GM18873 (cell line): ENCODE data around the gene OLIG3.

Experiments used
- ATAC-seq: cut with Tn5 transposase; IDR thresholded peaks from one replicate; pipeline ENCODE4 v1.9.1; 2021; ENCODE audit warnings: mild to moderate bottlenecking, moderate library complexity, moderate number of reproducible peaks; ENCODE audit not compliant: unreplicated experiment, low FRiP score

OLIG3 gene

DNA sequence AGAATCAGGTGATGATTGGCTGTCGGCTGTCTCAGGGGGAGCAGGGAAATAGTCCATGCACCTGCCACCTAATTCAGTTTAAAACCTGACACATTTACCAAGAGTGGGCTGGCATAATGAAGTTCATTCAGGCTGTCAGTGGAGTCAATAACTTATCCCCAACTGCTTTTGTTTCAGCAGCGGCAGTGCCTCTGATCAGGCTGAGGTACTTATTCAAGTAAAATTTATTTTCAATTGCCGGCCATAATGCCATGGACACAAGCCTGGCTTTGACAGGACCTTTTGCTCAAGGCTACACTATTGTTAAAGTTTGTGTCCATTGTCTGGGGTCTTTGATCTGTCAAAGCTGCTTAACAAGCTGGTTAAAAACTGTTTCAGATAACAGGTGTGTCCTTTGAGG, 20.6 kb downstream of the OLIG3 start:
- no peak for ATAC-seq

DNA sequence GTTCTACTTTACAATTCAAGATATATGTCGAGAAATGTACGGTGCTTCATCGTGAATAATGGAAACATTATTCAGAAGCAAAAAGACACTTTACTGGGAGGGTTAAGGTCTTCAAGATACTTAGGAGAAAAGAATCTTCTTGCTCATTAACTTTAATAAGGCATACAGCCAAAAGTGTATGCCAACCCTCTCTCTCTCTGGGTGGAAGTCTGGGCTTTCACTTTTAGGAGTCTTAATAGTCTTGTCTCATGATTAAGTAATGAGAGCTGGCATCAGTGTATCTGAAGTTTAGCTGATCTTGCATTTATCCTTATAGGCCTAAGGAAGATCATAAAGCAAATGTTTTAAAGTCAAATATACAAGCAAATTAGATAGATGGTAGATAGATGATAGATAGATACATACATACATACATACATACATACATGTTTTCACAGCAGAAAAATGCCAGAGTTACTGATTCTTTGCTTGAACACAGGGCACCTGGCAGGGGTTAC, 21.5 kb downstream of the OLIG3 start:
- ATAC-seq, result no peak

- ATAC-seq, result no peak
Observed at GRCh38 chr6:137471986-137472385, 22.2 kb downstream of the OLIG3 start.

DNA sequence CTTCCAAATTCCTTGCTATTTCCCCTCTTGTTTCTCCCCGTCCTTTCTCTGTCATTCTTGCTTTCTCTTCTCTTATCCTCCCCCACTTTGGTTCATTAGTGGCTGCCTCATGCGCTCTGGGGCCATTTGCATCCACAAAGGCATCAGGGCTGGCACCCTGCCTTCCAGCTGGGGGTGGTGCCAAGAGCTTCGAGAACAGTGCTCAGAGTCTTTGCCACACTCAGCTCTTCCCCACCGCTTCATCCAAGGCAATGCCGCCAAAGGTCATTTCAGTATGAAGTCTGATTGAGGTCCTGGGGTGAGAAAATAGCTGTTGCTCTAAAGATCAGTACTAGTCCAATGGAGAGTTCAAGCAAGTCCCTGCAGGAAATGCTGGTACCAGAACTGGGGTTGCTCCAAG, 22.7 kb downstream of the OLIG3 start:
- ATAC-seq, result no peak

- ATAC-seq, result no peak
Observed at GRCh38 chr6:137467211-137467610, 27.0 kb downstream of the OLIG3 start.

- ATAC-seq, result no peak
Observed at GRCh38 chr6:137465378-137466009, 28.7 kb downstream of the OLIG3 start.

DNA sequence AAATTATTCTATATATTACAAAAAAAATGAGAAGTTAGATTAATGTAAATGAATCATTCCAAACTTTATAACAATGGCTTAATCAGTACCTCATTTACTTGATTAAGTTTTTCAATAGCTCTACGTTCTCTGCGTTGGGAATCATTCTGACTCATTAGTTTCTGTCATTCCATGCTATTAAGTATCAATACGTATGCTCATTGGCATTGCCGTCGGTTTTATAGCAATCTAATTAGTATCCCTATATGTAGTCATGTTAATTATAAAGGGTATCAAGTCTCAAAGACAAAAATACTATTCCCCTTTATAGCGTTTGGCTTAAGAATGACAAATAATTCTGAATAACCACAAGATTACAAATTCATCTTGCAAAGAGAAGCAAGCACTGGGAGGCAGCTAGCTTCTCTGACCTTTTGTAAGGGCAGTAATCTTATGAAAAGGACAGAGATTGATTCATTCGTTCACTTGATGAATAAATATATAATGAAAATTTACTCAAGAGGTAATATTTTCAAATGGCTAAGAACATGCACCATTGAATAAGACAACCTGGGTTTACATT, 41.8 kb downstream of the OLIG3 start:
- no peak for ATAC-seq

GRCh38 chr6:137443901-137444300, 50.3 kb downstream of the OLIG3 start:
- no peak for ATAC-seq
